Natural killer cell (primary cell): ENCODE results near the gene DEK. TPM values are rescaled to one million over a fixed set of nuclear protein-coding genes. Genes with fewer than 3 reads are reported as not detected.

Experiments
- ATAC-seq, 3 donors: fragments of 150-1000 bp in 2 of 3; fragments of 200-7000 bp in 1 of 3; cut with Tn5 transposase; 1 replicate in 1 of 3; 2 replicates in 2 of 3; pipeline ENCODE4 v1.10.0; 2021; ENCODE audit warnings: mild to moderate bottlenecking in 2 of 3, moderate library complexity in 2 of 3
- DNase-seq, 2 donors: peaks; one replicate each; pipeline versions ENCODE4 v3.0.0 to v3.0.0-alpha.2; 2013 to 2021; ENCODE audit warnings: mixed read lengths in 1 of 2
- H3K27ac ChIP-seq: one replicate; pipeline ENCODE4 v1.5.1; 2013; ENCODE audit warnings: mild to moderate bottlenecking, low read length
- H3K27me3 ChIP-seq: one replicate; pipeline ENCODE4 v1.6.1; 2013; ENCODE audit warnings: low read length; ENCODE audit not compliant: control insufficient read depth, insufficient read depth
- H3K36me3 ChIP-seq: one replicate; pipeline ENCODE4 v1.6.1; 2013; ENCODE audit warnings: low read length; ENCODE audit not compliant: control insufficient read depth, insufficient read depth
- H3K4me1 ChIP-seq: one replicate; pipeline ENCODE4 v1.6.1; 2013; ENCODE audit warnings: low read length; ENCODE audit not compliant: control insufficient read depth, insufficient read depth
- H3K4me3 ChIP-seq: one replicate; pipeline ENCODE4 v1.5.1; 2013; ENCODE audit warnings: low read length
- H3K9me3 ChIP-seq: one replicate; pipeline ENCODE4 v1.6.1; 2013; ENCODE audit warnings: low read length; ENCODE audit not compliant: control insufficient read depth, insufficient read depth
- H3K27ac Mint-ChIP-seq, 2 donors: one replicate each; pipeline ENCODE4 v1.8.0; 2022; ENCODE audit warnings: mild to moderate bottlenecking in 2 of 2, mixed read lengths in 2 of 2, moderate library complexity in 1 of 2
- H3K27me3 Mint-ChIP-seq, 2 donors: one replicate each; pipeline ENCODE4 v1.8.0; 2022; ENCODE audit warnings: low read depth in 2 of 2, mixed read lengths in 2 of 2
- H3K36me3 Mint-ChIP-seq: one replicate; pipeline ENCODE4 v1.8.0; 2022; ENCODE audit warnings: mixed read lengths
- H3K4me1 Mint-ChIP-seq, 2 donors: one replicate each; pipeline ENCODE4 v1.8.0; 2022; ENCODE audit warnings: mixed read lengths in 2 of 2
- H3K4me3 Mint-ChIP-seq: one replicate; pipeline ENCODE4 v1.8.0; 2022; ENCODE audit warnings: mild to moderate bottlenecking, moderate library complexity, mixed read lengths
- H3K9me3 Mint-ChIP-seq, 2 donors: one replicate each; pipeline ENCODE4 v1.8.0; 2022; ENCODE audit warnings: mixed read lengths in 2 of 2
- WGBS: methylation state at CpG from one replicate; pipeline ENCODE4 v1.1.7; 2013; ENCODE audit warnings: missing lambda C conversion rate; ENCODE audit not compliant: insufficient coverage; 5-methylcytosine and 5-hydroxymethylcytosine counted together
- intact Hi-C: fragments of 100-400 bp; cut with micrococcal nuclease; formaldehyde crosslinking; loops from one replicate; pipeline ENCODE4 v1.14.2; 2022
- total RNA-seq, 4 donors: library from RNA; stranded (reverse); fragments of 120-200 nt in 1 of 4; gene quantifications; one replicate each; pipeline versions ENCODE4 v1.2.3 to v1.2.4, GENCODE V29; 2013 to 2022
- TF ChIP-seq, protein P1 (sequence below): fragments of 200-600 bp; IDR thresholded peaks from one replicate; pipeline ENCODE4 v1.8.0; 2022; ENCODE audit warnings: antibody characterized with exemption

The DEK gene
- total RNA-seq, 3 donors from 2014 or later (not counting 1 experiment from before 2014, with no cell fraction given): 79.5 to 89.7 (median 80.9) TPM

DNA sequence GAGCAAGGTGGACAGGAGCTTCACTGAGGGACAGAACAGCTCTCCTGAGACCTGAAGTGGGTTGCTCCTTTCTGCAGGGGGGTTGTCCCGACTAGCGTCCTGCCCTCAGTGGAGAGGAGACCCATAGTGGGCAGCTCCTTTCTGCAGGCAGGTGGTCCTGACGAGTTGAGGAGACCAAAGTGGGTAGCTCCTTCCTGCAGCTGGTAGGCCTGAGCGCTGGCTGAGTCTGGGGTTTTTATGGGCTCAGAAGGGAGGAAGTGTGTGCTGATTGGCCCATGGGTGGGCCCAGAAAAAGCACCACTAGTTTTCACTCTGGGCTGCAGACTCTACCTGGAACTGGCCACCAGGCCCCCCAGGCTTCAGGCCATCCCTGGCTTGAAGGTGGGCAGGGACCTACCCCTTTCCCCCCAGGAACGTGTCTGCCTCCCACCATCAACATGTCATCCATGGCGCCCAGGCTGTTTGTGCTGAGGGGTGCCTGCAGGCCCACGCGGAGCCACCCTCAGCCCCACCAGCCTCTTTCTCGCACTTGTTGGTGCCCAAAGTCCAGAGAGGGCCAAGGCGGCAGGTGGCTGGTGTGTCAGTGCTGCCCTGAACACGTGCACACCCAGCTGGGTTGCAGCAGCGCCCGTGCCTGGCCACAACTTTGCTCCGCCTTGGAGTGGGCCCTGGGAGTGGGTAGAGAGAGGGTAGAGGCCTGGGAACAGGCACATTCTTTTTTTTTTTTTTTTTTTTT is 1.6 kb upstream of the DEK start:
- no peaks in the 10 kb centered on the region for H3K36me3 ChIP-seq
- WGBS: 96% methylated on average over 14 of the region's 14 CpGs
- DNase-seq: peak in 1 of 2 donors; percentile 7
- H3K9me3 ChIP-seq: no peaks in the 10 kb centered on the region
- H3K4me1 ChIP-seq: peaks cover 25% of the 10 kb centered on the region
- H3K4me3 ChIP-seq: no peak overlapping the region
- intact Hi-C loops: loop anchor here (2.0 kb wide), 1 partner anchor 559 kb away; the partner anchor contains the start of gene NUP153
- peaks cover 38 to 41% of the 10 kb centered on the region in 2 donors for H3K4me1 Mint-ChIP-seq
- H3K27me3 ChIP-seq: no peaks in the 10 kb centered on the region
- H3K27ac ChIP-seq: no peak overlapping the region
- no peaks in the 10 kb centered on the region for H3K9me3 Mint-ChIP-seq
- TF ChIP-seq, protein P1, sequence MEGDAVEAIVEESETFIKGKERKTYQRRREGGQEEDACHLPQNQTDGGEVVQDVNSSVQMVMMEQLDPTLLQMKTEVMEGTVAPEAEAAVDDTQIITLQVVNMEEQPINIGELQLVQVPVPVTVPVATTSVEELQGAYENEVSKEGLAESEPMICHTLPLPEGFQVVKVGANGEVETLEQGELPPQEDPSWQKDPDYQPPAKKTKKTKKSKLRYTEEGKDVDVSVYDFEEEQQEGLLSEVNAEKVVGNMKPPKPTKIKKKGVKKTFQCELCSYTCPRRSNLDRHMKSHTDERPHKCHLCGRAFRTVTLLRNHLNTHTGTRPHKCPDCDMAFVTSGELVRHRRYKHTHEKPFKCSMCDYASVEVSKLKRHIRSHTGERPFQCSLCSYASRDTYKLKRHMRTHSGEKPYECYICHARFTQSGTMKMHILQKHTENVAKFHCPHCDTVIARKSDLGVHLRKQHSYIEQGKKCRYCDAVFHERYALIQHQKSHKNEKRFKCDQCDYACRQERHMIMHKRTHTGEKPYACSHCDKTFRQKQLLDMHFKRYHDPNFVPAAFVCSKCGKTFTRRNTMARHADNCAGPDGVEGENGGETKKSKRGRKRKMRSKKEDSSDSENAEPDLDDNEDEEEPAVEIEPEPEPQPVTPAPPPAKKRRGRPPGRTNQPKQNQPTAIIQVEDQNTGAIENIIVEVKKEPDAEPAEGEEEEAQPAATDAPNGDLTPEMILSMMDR: no peak
- H3K36me3 Mint-ChIP-seq: no peaks in the 10 kb centered on the region
- H3K27ac Mint-ChIP-seq: peak overlapping the region; percentile 82 to 94
- H3K4me3 Mint-ChIP-seq: peak overlapping the region; percentile 89
- H3K27me3 Mint-ChIP-seq: no peaks in the 10 kb centered on the region
- ATAC-seq: no peak

- Mint-ChIP-seq H3K27me3 (no peaks in the 10 kb centered on the region), H3K9me3 (no peaks in the 10 kb centered on the region), H3K4me3 (peak overlapping the region; percentile 89), H3K27ac (peak overlapping the region; percentile 82 to 94), H3K4me1 (peaks cover 48 to 51% of the 10 kb centered on the region in 2 donors), H3K36me3 (no peaks in the 10 kb centered on the region)
- TF ChIP-seq, protein P1: no peak
- ATAC-seq: no peak
- peak overlapping the region; percentile 47 for H3K4me3 ChIP-seq
- no peaks in the 10 kb centered on the region for H3K36me3 ChIP-seq
- peaks cover 31% of the 10 kb centered on the region for H3K4me1 ChIP-seq
- no peak for DNase-seq
- intact Hi-C loops: loop anchor here (1.0 to 2.0 kb wide), 2 partner anchors 110 to 558 kb away; partner anchors contain the start of genes KDM1B, NUP153 and TPMT
- no peaks in the 10 kb centered on the region for H3K27me3 ChIP-seq
- no peaks in the 10 kb centered on the region for H3K9me3 ChIP-seq
- H3K27ac ChIP-seq: peak overlapping the region; percentile 81
- WGBS: under 1% methylated on average over 8 of the region's 11 CpGs
These were observed 620 bp upstream of the DEK start for GRCh38 chr6:18264923-18265377.

DNA sequence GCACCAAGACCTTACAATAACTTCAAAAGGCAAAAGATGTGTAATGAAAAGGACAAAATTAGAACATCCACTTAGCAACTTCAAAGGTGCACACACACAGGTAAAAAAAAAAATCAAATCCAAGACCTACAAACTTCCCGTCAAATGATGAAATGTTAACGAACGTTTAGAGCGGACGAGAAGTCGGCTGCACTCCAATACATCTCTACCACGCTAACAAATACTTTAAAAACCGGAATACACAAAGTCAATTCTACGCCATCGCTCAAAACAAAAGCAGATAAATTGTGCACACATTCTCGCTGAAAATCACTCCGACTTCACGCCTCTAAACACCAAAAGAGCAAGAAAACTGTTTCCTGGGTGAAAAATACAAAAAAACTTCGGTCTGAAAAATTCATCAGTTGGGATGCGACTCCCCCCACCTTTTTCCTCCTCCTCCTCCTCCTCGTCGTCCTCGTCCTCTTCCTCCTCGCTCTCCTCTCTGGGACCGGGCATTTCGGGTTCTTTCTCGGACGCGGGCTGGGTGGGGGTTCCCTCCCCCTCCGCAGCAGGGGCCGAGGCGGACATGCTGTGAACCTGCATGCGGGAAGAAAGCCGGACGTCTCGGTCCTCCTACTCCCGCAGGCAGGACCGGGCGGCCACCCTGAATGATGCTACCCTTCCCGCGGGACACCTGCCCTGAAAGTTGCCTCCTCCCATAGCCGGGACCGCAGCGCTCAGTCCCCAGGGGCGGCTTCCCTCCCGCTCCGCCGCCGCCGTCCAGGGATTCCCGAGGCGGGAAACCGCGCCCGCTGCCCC is 712 bp downstream of the DEK start:
- peaks cover 31% of the 10 kb centered on the region for H3K4me1 ChIP-seq
- H3K27ac ChIP-seq: peak overlapping the region; percentile 77
- peak overlapping the region; percentile 97 for H3K4me3 Mint-ChIP-seq
- H3K36me3 ChIP-seq: no peaks in the 10 kb centered on the region
- no peaks in the 10 kb centered on the region for H3K9me3 ChIP-seq
- peak overlapping the region; percentile 84 for H3K4me3 ChIP-seq
- H3K36me3 Mint-ChIP-seq: no peaks in the 10 kb centered on the region
- DNase-seq: peak; percentile 36 to 64
- WGBS: under 1% methylated on average over 50 of the region's 50 CpGs
- no peaks in the 10 kb centered on the region for H3K9me3 Mint-ChIP-seq
- intact Hi-C loops: loop anchor here (1.0 to 2.0 kb wide), 2 partner anchors 108 to 557 kb away; partner anchors contain the start of genes KDM1B, NUP153 and TPMT
- H3K27ac Mint-ChIP-seq: peak overlapping the region; percentile 91 to 94
- no peaks in the 10 kb centered on the region for H3K27me3 Mint-ChIP-seq
- peaks cover 56% of the 10 kb centered on the region in 2 donors for H3K4me1 Mint-ChIP-seq
- ATAC-seq: peak; percentile 14 to 30 (median 15)
- TF ChIP-seq, protein P1: no peak
- H3K27me3 ChIP-seq: no peaks in the 10 kb centered on the region
